HEK293 (cell line): ENCODE results near the gene ZNF460.

Experiments
- CTCF ChIA-PET: fragments of 350-600 bp; formaldehyde crosslinking; extraction: SDS; loops from one replicate; lab custom pipeline; 2021; ENCODE audit warnings: antibody characterized with exemption; lab: Yijun Ruan, JAX
- POLR2A ChIA-PET: fragments of 300-600 bp; formaldehyde crosslinking; extraction: SDS; loops from one replicate; lab custom pipeline; 2020; ENCODE audit warnings: antibody characterized with exemption, inconsistent platforms; lab: Yijun Ruan, JAX
- H3K27ac ChIP-seq: fragments of 200-500 bp; sonication (Bioruptor generic); 2 replicates; pipeline ENCODE4 v1.5.1; 2014; ENCODE audit warnings: low read depth, low read length, control low read depth, inconsistent platforms; ENCODE audit errors: extremely low read depth
- H3K36me3 ChIP-seq, 2 experiments: fragments of 200-500 bp in 1 of 2; sonication (Bioruptor generic) in 1 of 2; 1 replicate in 1 of 2; 2 replicates in 1 of 2; pipeline ENCODE4 v1.5.1; 2014 to 2017; ENCODE audit warnings: inconsistent platforms in 2 of 2, low read length in 2 of 2; ENCODE audit not compliant: control insufficient read depth in 2 of 2, insufficient read depth in 1 of 2
- H3K4me1 ChIP-seq: fragments of 200-500 bp; sonication (Bioruptor generic); 2 replicates; pipeline ENCODE4 v1.5.1; 2014; ENCODE audit warnings: mild to moderate bottlenecking, low read length, inconsistent platforms; ENCODE audit not compliant: control insufficient read depth, insufficient read depth
- H3K4me3 ChIP-seq: 2 replicates; pipeline ENCODE4 v1.5.1; 2011; ENCODE audit warnings: low read depth, mild to moderate bottlenecking, control low read depth, low read length, moderate library complexity
- H3K9me3 ChIP-seq: fragments of 200-500 bp; sonication (Bioruptor generic); 2 replicates; pipeline ENCODE4 v1.5.1; 2014; ENCODE audit warnings: low read depth, low read length, inconsistent platforms; ENCODE audit not compliant: control insufficient read depth, insufficient read depth
- SETDB1 ChIP-seq: IDR thresholded peaks from one replicate; pipeline ENCODE4 v1.6.1; 2017; ENCODE audit warnings: mild to moderate bottlenecking, low read length, moderate library complexity, mixed read lengths; ENCODE audit not compliant: insufficient read length
- TRIM28 ChIP-seq: IDR thresholded peaks from 2 replicates; pipeline ENCODE4 v1.6.1; 2011; ENCODE audit warnings: low read length, control low read depth, borderline replicate concordance
- ZNF23 ChIP-seq: fragments of 450-650 bp; formaldehyde crosslinking; IDR thresholded peaks from 2 replicates; pipeline ENCODE4 v1.5.1; 2016; ENCODE audit warnings: missing biosample characterization, missing genetic modification characterization, borderline replicate concordance
- ZNF266 ChIP-seq: fragments of 450-650 bp; formaldehyde crosslinking; IDR thresholded peaks from 2 replicates; pipeline ENCODE4 v1.5.1; 2016; ENCODE audit warnings: missing biosample characterization, missing genetic modification characterization, low read depth
- ZNF571 ChIP-seq: fragments of 450-650 bp; formaldehyde crosslinking; IDR thresholded peaks from 2 replicates; pipeline ENCODE4 v1.5.0; 2017; ENCODE audit warnings: missing biosample characterization, missing genetic modification characterization
- ZNF585B ChIP-seq: fragments of 450-650 bp; formaldehyde crosslinking; IDR thresholded peaks from 2 replicates; pipeline ENCODE4 v1.5.1; 2016; ENCODE audit warnings: missing biosample characterization, missing genetic modification characterization
- ZNF624 ChIP-seq: fragments of 450-650 bp; formaldehyde crosslinking; IDR thresholded peaks from 2 replicates; pipeline ENCODE4 v1.5.1; 2017; ENCODE audit warnings: missing biosample characterization, missing genetic modification characterization
- ZNF664 ChIP-seq: fragments of 450-650 bp; formaldehyde crosslinking; IDR thresholded peaks from 2 replicates; pipeline ENCODE4 v1.5.1; 2016; ENCODE audit warnings: missing biosample characterization, missing genetic modification characterization
- ZNF677 ChIP-seq: fragments of 450-650 bp; IDR thresholded peaks from 2 replicates; pipeline ENCODE4 v1.5.0; 2018; ENCODE audit warnings: missing biosample characterization, mild to moderate bottlenecking, missing genetic modification characterization, moderate library complexity
- ZSCAN30 ChIP-seq: fragments of 450-650 bp; IDR thresholded peaks from 2 replicates; pipeline ENCODE4 v1.5.1; 2018; ENCODE audit warnings: missing biosample characterization, mild to moderate bottlenecking, missing genetic modification characterization, moderate library complexity
- TF ChIP-seq, protein P1 (sequence below): IDR thresholded peaks from 2 replicates; pipeline ENCODE4 v1.6.1; 2011; ENCODE audit warnings: mild to moderate bottlenecking, low read depth, low read length, borderline replicate concordance
- TF ChIP-seq, protein P2 (sequence below): fragments of 450-650 bp; formaldehyde crosslinking; IDR thresholded peaks from 2 replicates; pipeline ENCODE4 v1.5.1; 2016; ENCODE audit warnings: missing biosample characterization, missing genetic modification characterization
- TF ChIP-seq, protein P3 (sequence below): fragments of 450-650 bp; formaldehyde crosslinking; IDR thresholded peaks from 2 replicates; pipeline ENCODE4 v1.5.1; 2016; ENCODE audit warnings: missing biosample characterization, missing genetic modification characterization
- TF ChIP-seq, protein P4 (sequence below): fragments of 450-650 bp; formaldehyde crosslinking; IDR thresholded peaks from 2 replicates; pipeline ENCODE4 v1.5.1; 2016; ENCODE audit warnings: missing biosample characterization, missing genetic modification characterization, low read depth

ZNF460 gene

DNA sequence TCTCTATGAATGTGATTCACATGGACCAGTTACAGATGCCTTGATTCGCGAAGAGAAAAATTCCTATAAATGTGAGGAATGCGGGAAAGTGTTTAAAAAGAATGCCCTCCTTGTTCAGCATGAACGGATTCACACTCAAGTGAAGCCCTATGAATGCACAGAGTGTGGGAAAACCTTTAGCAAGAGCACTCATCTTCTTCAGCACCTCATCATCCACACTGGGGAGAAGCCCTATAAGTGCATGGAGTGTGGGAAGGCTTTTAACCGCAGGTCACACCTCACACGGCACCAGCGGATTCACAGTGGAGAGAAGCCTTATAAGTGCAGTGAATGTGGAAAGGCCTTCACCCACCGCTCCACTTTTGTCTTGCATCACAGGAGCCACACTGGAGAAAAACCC is 47.7 kb downstream of the ZNF460 start:
- CTCF ChIA-PET, result no interaction called here
- no peak overlapping the region for H3K4me3 ChIP-seq
- H3K9me3 ChIP-seq, result no peaks in the 10 kb centered on the region
- TF ChIP-seq SETDB1, result peak; percentile 64
- no peak for TF ChIP-seq ZNF624 (tag by site-specific recombination)
- POLR2A ChIA-PET, result no interaction called here
- no peaks in the 10 kb centered on the region for H3K4me1 ChIP-seq
- no peak overlapping the region for H3K27ac ChIP-seq
- peaks cover 70 to 83% of the 10 kb centered on the region in 2 experiments for H3K36me3 ChIP-seq

DNA sequence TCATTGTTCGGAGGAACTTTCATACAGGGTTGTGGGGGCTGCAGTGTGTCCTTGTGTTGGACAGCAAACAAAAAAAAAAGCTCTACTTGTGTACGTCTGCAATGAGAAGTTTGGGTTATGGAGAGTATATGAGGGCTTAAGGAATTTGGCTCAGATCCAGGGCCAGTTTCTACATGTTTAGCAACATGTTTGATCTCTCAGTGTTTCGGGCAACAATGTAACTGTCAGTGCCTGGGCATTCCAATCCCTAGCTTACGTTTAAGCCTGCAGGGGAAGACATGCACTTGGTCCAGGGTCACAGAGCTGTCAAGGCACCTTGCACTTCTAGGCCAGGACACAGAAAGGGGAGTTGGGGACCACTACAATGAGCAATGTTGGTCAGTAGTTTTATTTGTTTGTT is 53.9 kb downstream of the ZNF460 start:
- CTCF ChIA-PET, result interaction anchor here (0.8 kb wide), 1 partner anchor 11 kb away, joined by 4 read pairs; no protein-coding TSS in a partner anchor
- TF ChIP-seq ZNF677 (tag by site-specific recombination) (no peak), ZNF624 (tag by site-specific recombination) (no peak), ZSCAN30 (tag by site-specific recombination) (no peak), TRIM28 (no peak), ZNF585B (tag by site-specific recombination) (no peak), ZNF23 (tag by site-specific recombination) (no peak), ZNF571 (tag by site-specific recombination) (no peak), ZNF266 (no peak)
- TF ChIP-seq, protein P1, sequence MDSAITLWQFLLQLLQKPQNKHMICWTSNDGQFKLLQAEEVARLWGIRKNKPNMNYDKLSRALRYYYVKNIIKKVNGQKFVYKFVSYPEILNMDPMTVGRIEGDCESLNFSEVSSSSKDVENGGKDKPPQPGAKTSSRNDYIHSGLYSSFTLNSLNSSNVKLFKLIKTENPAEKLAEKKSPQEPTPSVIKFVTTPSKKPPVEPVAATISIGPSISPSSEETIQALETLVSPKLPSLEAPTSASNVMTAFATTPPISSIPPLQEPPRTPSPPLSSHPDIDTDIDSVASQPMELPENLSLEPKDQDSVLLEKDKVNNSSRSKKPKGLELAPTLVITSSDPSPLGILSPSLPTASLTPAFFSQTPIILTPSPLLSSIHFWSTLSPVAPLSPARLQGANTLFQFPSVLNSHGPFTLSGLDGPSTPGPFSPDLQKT, result no peak
- TF ChIP-seq, protein P2, sequence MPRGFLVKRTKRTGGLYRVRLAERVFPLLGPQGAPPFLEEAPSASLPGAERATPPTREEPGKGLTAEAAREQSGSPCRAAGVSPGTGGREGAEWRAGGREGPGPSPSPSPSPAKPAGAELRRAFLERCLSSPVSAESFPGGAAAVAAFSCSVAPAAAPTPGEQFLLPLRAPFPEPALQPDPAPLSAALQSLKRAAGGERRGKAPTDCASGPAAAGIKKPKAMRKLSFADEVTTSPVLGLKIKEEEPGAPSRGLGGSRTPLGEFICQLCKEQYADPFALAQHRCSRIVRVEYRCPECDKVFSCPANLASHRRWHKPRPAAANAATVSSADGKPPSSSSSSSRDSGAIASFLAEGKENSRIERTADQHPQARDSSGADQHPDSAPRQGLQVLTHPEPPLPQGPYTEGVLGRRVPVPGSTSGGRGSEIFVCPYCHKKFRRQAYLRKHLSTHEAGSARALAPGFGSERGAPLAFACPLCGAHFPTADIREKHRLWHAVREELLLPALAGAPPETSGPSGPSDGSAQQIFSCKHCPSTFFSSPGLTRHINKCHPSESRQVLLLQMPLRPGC (tag by site-specific recombination), result no peak
- TF ChIP-seq, protein P3, sequence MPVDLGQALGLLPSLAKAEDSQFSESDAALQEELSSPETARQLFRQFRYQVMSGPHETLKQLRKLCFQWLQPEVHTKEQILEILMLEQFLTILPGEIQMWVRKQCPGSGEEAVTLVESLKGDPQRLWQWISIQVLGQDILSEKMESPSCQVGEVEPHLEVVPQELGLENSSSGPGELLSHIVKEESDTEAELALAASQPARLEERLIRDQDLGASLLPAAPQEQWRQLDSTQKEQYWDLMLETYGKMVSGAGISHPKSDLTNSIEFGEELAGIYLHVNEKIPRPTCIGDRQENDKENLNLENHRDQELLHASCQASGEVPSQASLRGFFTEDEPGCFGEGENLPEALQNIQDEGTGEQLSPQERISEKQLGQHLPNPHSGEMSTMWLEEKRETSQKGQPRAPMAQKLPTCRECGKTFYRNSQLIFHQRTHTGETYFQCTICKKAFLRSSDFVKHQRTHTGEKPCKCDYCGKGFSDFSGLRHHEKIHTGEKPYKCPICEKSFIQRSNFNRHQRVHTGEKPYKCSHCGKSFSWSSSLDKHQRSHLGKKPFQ, result no peak
- no peak overlapping the region for H3K27ac ChIP-seq
- POLR2A ChIA-PET, result interaction anchor here (0.5 to 1.7 kb wide), 3 partner anchors 17 to 393 kb away, joined by 3 to 6 read pairs (median 3); partner anchors contain the start of genes ZNF304 and ZNF671
- peaks cover 11 to 45% of the 10 kb centered on the region in 2 experiments for H3K36me3 ChIP-seq
- H3K9me3 ChIP-seq, result no peaks in the 10 kb centered on the region
- no peak overlapping the region for H3K4me3 ChIP-seq
- no peaks in the 10 kb centered on the region for H3K4me1 ChIP-seq

DNA sequence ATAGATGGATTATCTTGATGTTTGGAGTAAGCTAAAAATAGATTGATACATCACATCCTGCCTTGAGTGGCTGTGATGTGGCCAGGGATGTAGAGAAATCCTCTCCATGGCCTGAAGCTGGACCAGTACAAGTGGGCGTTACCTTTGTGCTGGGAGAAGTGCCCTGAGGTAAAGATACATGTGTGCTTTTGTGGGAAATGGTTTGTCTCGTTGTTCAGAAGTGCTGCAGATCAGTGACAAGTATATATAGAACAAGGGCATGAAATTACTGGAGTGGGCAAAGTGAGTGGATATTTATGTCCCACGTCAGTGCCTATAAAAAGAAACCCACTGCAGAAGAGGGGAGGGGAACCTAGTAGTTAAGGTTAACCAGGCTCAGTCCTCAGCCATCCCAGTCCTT is 58.6 kb downstream of the ZNF460 start:
- Histone ChIP-seq H3K4me1 (no peaks in the 10 kb centered on the region), H3K9me3 (no peaks in the 10 kb centered on the region), H3K4me3 (no peak overlapping the region), H3K36me3 (peaks cover 0 to 8% of the 10 kb centered on the region in 2 experiments; a peak in 1 of 3 replicates), H3K27ac (no peak overlapping the region)
- ChIA-PET CTCF (interaction anchor here (0.7 kb wide), 2 partner anchors 12 to 20 kb away, joined by 3 read pairs; no protein-coding TSS in a partner anchor), POLR2A (interaction anchor here (1.1 kb wide), 1 partner anchor 12 kb away, joined by 3 read pairs; the partner anchor contains the start of gene ZNF304)
- TF ChIP-seq, protein P4, sequence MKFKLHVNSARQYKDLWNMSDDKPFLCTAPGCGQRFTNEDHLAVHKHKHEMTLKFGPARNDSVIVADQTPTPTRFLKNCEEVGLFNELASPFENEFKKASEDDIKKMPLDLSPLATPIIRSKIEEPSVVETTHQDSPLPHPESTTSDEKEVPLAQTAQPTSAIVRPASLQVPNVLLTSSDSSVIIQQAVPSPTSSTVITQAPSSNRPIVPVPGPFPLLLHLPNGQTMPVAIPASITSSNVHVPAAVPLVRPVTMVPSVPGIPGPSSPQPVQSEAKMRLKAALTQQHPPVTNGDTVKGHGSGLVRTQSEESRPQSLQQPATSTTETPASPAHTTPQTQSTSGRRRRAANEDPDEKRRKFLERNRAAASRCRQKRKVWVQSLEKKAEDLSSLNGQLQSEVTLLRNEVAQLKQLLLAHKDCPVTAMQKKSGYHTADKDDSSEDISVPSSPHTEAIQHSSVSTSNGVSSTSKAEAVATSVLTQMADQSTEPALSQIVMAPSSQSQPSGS (tag by site-specific recombination), result no peak
- peak; percentile 31; the same call in 1 of the 2 replicates for TF ChIP-seq ZNF664 (tag by site-specific recombination)
